Activated T-helper 1 cell treated with anti-CD3 and anti-CD28 coated beads, Interleukin-12 subunit alpha, Interleukin-12 subunit beta, Interleukin-2, Interleukin-4 antibody, amounts not matched to agents 30 ng/mL and 10 ng/mL and 1 ng/mL, durations not matched to agents 14 hours and 24 hours and 36 hours (primary cell): Measurements from ENCODE around the gene CDC20. TPM values are rescaled to one million over a fixed set of nuclear protein-coding genes. Genes with fewer than 3 reads are reported as not detected.

Experiments used
- DNase-seq: peaks from one replicate; pipeline ENCODE4 v3.0.0; 2021; ENCODE audit warnings: low spot score
- H3K27ac Mint-ChIP-seq: one replicate; pipeline ENCODE4 v1.8.0; 2021; ENCODE audit warnings: mild to moderate bottlenecking, mixed read lengths
- H3K27me3 Mint-ChIP-seq: one replicate; pipeline ENCODE4 v1.8.0; 2022; ENCODE audit warnings: mild to moderate bottlenecking, moderate library complexity, mixed read lengths; ENCODE audit not compliant: insufficient read depth
- H3K36me3 Mint-ChIP-seq: one replicate; pipeline ENCODE4 v1.8.0; 2021; ENCODE audit warnings: low read depth, mixed read lengths
- H3K4me1 Mint-ChIP-seq: one replicate; pipeline ENCODE4 v1.8.0; 2021; ENCODE audit warnings: low read depth, mixed read lengths
- H3K4me3 Mint-ChIP-seq: one replicate; pipeline ENCODE4 v1.8.0; 2021; ENCODE audit warnings: mild to moderate bottlenecking, moderate library complexity, mixed read lengths
- H3K9me3 Mint-ChIP-seq: one replicate; pipeline ENCODE4 v1.8.0; 2021; ENCODE audit warnings: mixed read lengths
- intact Hi-C: fragments of 100-400 bp; cut with micrococcal nuclease; formaldehyde crosslinking; loops from one replicate; pipeline ENCODE4 v1.15.1; 2024
- total RNA-seq: library from RNA; stranded (reverse); gene quantifications from 2 replicates; pipeline ENCODE4 v1.2.3, GENCODE V29; 2022

CDC20 gene
- total RNA-seq, 1 donor from 2014 or later = 91.8 TPM

- Mint-ChIP-seq H3K9me3 (no peaks in the 10 kb centered on the region), H3K4me1 (peaks cover 7% of the 10 kb centered on the region), H3K27ac (no peak overlapping the region), H3K27me3 (no peaks in the 10 kb centered on the region), H3K4me3 (no peak overlapping the region), H3K36me3 (no peaks in the 10 kb centered on the region)
- intact Hi-C loops = no loop called here
- DNase-seq = no peak
Measured at GRCh38 chr1:43318831-43319230, 40.0 kb upstream of the CDC20 start.

GRCh38 chr1:43319288-43319687 lies 39.5 kb upstream of the CDC20 start:
- intact Hi-C loops = no loop called here
- H3K9me3 Mint-ChIP-seq = peaks cover 2% of the 10 kb centered on the region
- peak overlapping the region; percentile 12 for H3K27ac Mint-ChIP-seq
- DNase-seq = no peak
- H3K4me1 Mint-ChIP-seq = peaks cover 10% of the 10 kb centered on the region
- no peak overlapping the region for H3K4me3 Mint-ChIP-seq
- no peaks in the 10 kb centered on the region for H3K27me3 Mint-ChIP-seq
- H3K36me3 Mint-ChIP-seq = no peaks in the 10 kb centered on the region

GRCh38 chr1:43319766-43320165 lies 39.0 kb upstream of the CDC20 start:
- no peak for DNase-seq
- intact Hi-C loops = no loop called here

GRCh38 chr1:43321331-43321891 lies 37.4 kb upstream of the CDC20 start:
- Mint-ChIP-seq H3K4me3 (no peak overlapping the region), H3K9me3 (peaks cover 17% of the 10 kb centered on the region), H3K4me1 (peaks cover 18% of the 10 kb centered on the region), H3K36me3 (no peaks in the 10 kb centered on the region), H3K27ac (no peak overlapping the region), H3K27me3 (no peaks in the 10 kb centered on the region)
- DNase-seq = no peak
- intact Hi-C loops = no loop called here

More at GRCh38 chr1:43319766-43320165, 39.0 kb upstream of the CDC20 start:
- peaks cover 14% of the 10 kb centered on the region for H3K4me1 Mint-ChIP-seq
- H3K27ac Mint-ChIP-seq = peak overlapping the region; percentile 50
- no peaks in the 10 kb centered on the region for H3K27me3 Mint-ChIP-seq
- no peak overlapping the region for H3K4me3 Mint-ChIP-seq
- H3K36me3 Mint-ChIP-seq = no peaks in the 10 kb centered on the region
- peaks cover 7% of the 10 kb centered on the region for H3K9me3 Mint-ChIP-seq

GRCh38 chr1:43322506-43322905 lies 36.3 kb upstream of the CDC20 start:
- intact Hi-C loops = no loop called here
- DNase-seq = no peak
- peaks cover 21% of the 10 kb centered on the region for H3K9me3 Mint-ChIP-seq
- no peak overlapping the region for H3K27ac Mint-ChIP-seq
- H3K4me1 Mint-ChIP-seq = peaks cover 23% of the 10 kb centered on the region
- H3K36me3 Mint-ChIP-seq = no peaks in the 10 kb centered on the region
- H3K27me3 Mint-ChIP-seq = no peaks in the 10 kb centered on the region
- no peak overlapping the region for H3K4me3 Mint-ChIP-seq

GRCh38 chr1:43324810-43325209 lies 34.0 kb upstream of the CDC20 start:
- no peaks in the 10 kb centered on the region for H3K36me3 Mint-ChIP-seq
- H3K27ac Mint-ChIP-seq = no peak overlapping the region
- peaks cover 26% of the 10 kb centered on the region for H3K4me1 Mint-ChIP-seq
- H3K27me3 Mint-ChIP-seq = no peaks in the 10 kb centered on the region
- H3K9me3 Mint-ChIP-seq = peaks cover 29% of the 10 kb centered on the region
- DNase-seq = no peak
- intact Hi-C loops = no loop called here
- no peak overlapping the region for H3K4me3 Mint-ChIP-seq

- Mint-ChIP-seq H3K36me3 (no peaks in the 10 kb centered on the region), H3K27me3 (peaks cover 1% of the 10 kb centered on the region)
Measured at GRCh38 chr1:43325381-43325780, 33.4 kb upstream of the CDC20 start.

GRCh38 chr1:43327549-43328292 lies 31.1 kb upstream of the CDC20 start:
- H3K9me3 Mint-ChIP-seq = peaks cover 29% of the 10 kb centered on the region
- intact Hi-C loops = no loop called here
- H3K4me1 Mint-ChIP-seq = peaks cover 39% of the 10 kb centered on the region
- H3K36me3 Mint-ChIP-seq = no peaks in the 10 kb centered on the region
- no peak for DNase-seq
- peaks cover 1% of the 10 kb centered on the region for H3K27me3 Mint-ChIP-seq
- no peak overlapping the region for H3K4me3 Mint-ChIP-seq
- no peak overlapping the region for H3K27ac Mint-ChIP-seq

More at GRCh38 chr1:43325381-43325780, 33.4 kb upstream of the CDC20 start:
- Mint-ChIP-seq H3K4me3 (no peak overlapping the region), H3K9me3 (peaks cover 29% of the 10 kb centered on the region), H3K27ac (no peak overlapping the region), H3K4me1 (peaks cover 32% of the 10 kb centered on the region)
- intact Hi-C loops = no loop called here
- DNase-seq = no peak

- Mint-ChIP-seq H3K27ac (peak overlapping the region; percentile 80), H3K4me3 (peak overlapping the region; percentile 2), H3K27me3 (peaks cover 3% of the 10 kb centered on the region), H3K9me3 (peaks cover 19% of the 10 kb centered on the region), H3K36me3 (no peaks in the 10 kb centered on the region), H3K4me1 (peaks cover 28% of the 10 kb centered on the region)
- intact Hi-C loops = loop anchor here (2.0 kb wide), 2 partner anchors 29 to 35 kb away; partner anchors contain the start of gene CDC20
- peak; percentile 14 for DNase-seq
Measured at GRCh38 chr1:43329995-43330751, 28.6 kb upstream of the CDC20 start.

GRCh38 chr1:43331688-43332087 lies 27.1 kb upstream of the CDC20 start:
- Mint-ChIP-seq H3K27ac (no peak overlapping the region), H3K4me1 (peaks cover 28% of the 10 kb centered on the region), H3K27me3 (peaks cover 3% of the 10 kb centered on the region), H3K36me3 (no peaks in the 10 kb centered on the region), H3K9me3 (peaks cover 13% of the 10 kb centered on the region), H3K4me3 (no peak overlapping the region)
- intact Hi-C loops = loop anchor here (2.0 kb wide), 2 partner anchors 27 to 37 kb away; partner anchors contain the start of gene CDC20
- no peak for DNase-seq

- H3K36me3 Mint-ChIP-seq = no peaks in the 10 kb centered on the region
- H3K4me3 Mint-ChIP-seq = no peak overlapping the region
- peaks cover 5% of the 10 kb centered on the region for H3K27me3 Mint-ChIP-seq
- H3K27ac Mint-ChIP-seq = no peak overlapping the region
- peaks cover 14% of the 10 kb centered on the region for H3K4me1 Mint-ChIP-seq
- H3K9me3 Mint-ChIP-seq = no peaks in the 10 kb centered on the region
- intact Hi-C loops = no loop called here
- no peak for DNase-seq
Measured at GRCh38 chr1:43334453-43335205, 24.2 kb upstream of the CDC20 start.

GRCh38 chr1:43337588-43337987 lies 21.2 kb upstream of the CDC20 start, which contains the start of gene MPL:
Gene MPL (plus strand): TSS chr1:43337818. CDS start chr1:43337849, 31 bp downstream.
- no peak for DNase-seq
- Mint-ChIP-seq H3K9me3 (no peaks in the 10 kb centered on the region), H3K27me3 (peaks cover 6% of the 10 kb centered on the region), H3K36me3 (no peaks in the 10 kb centered on the region), H3K4me1 (no peaks in the 10 kb centered on the region), H3K4me3 (no peak within 1 kb of the TSS), H3K27ac (no peak within 1 kb of the TSS)
- intact Hi-C loops = no loop called here
